ENCODE results near the gene NDRG4.

NDRG4 gene

DNA sequence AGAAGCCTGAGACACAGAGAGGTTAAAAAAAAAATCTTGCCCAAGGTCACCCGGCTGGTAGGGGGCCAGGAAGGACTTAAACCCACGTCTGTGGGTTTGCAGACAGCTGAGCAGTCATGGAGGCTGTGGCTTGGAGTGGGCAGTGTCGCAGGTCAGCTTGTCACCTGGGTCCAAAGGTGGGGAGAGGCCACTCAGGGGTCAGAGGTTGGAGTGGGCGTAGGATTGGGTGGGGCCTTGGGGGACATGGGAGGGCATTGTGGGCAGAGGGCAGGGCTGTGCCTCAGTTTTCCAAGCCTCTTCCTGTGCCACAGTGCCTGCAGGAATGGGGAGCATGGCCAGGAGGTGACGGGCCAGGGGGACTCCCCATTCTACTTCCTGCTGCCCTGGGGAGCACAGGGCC is 2.0 kb upstream of the NDRG4 start:
- Mint-ChIP-seq H3K36me3 (no peaks in the 10 kb centered on the region), H3K9me3 (ENCODE audit: low read depth) (no peaks in the 10 kb centered on the region), H3K4me3 (no peak overlapping the region), H3K27me3 (no peaks in the 10 kb centered on the region), H3K4me1 (ENCODE audit: low read depth) (peaks cover 11% of the 10 kb centered on the region), H3K27ac (peak overlapping the region; percentile 54)

DNA sequence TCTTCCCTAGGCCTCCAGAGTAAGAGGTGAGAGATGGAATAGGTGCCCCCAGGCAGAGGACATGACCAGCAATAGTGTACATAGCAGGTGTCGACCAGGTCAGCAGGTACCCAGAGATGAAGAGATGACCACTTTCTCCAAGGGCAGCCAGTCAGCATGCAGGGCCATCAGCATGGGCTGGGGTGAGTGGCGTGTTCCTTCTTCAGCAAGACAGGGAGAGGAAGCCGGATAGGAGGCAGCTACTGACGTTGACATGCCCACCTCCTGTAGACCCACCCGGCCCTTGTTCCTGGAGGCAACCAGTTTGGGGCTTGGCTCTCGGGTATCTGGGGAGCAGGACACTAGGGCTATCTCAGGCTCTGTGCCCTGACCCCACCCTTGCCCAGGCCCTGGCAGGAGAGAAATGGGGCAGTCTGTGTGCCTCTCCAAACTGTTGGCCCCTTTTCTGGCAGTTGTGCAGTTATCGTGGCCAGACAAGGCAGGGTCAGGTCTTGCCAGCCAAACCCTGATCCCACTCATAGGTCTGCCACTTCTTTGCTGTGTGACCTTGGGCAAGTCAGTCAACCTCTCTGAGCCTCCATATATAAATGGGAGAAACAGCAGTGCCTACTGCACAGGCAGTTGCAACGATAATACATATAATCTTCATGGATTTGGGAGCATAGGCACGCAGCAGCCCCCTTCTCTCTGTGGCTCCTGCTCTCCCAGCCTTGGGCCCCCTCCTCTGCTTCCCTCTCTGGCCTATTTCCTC is 1.4 kb upstream of the NDRG4 start:
- H3K4me3 Mint-ChIP-seq: no peak overlapping the region
- H3K36me3 Mint-ChIP-seq: no peaks in the 10 kb centered on the region
- H3K27me3 Mint-ChIP-seq: peaks cover 2% of the 10 kb centered on the region
- no peak overlapping the region for H3K27ac Mint-ChIP-seq
- peaks cover 11% of the 10 kb centered on the region for H3K4me1 Mint-ChIP-seq (ENCODE audit: low read depth)
- no peaks in the 10 kb centered on the region for H3K9me3 Mint-ChIP-seq (ENCODE audit: low read depth)

DNA sequence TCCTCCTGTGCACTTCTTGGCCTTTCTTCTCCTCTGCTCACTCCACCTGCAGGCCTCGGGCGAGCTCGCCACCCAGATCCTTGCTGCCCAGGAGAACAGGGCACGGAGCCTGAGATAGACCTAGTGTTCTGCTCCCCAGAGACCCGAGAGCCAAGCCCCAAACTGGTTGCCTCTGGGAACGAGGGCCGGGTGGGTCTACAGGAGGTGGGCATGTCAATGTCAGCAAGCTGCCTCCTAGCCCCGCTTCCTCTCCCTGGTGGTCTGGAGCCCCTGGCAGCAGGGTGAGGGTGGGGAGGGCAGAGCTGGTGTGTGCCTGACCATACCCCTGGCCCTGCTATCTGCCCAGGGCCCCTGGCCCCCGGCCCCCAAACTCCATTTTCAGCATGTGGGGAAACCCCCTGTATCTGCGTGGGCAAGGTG is 841 bp upstream of the NDRG4 start:
- Mint-ChIP-seq H3K4me3 (no peak overlapping the region), H3K9me3 (ENCODE audit: low read depth) (no peaks in the 10 kb centered on the region), H3K27ac (no peak overlapping the region), H3K4me1 (ENCODE audit: low read depth) (peaks cover 11% of the 10 kb centered on the region), H3K27me3 (peaks cover 2% of the 10 kb centered on the region), H3K36me3 (no peaks in the 10 kb centered on the region)

DNA sequence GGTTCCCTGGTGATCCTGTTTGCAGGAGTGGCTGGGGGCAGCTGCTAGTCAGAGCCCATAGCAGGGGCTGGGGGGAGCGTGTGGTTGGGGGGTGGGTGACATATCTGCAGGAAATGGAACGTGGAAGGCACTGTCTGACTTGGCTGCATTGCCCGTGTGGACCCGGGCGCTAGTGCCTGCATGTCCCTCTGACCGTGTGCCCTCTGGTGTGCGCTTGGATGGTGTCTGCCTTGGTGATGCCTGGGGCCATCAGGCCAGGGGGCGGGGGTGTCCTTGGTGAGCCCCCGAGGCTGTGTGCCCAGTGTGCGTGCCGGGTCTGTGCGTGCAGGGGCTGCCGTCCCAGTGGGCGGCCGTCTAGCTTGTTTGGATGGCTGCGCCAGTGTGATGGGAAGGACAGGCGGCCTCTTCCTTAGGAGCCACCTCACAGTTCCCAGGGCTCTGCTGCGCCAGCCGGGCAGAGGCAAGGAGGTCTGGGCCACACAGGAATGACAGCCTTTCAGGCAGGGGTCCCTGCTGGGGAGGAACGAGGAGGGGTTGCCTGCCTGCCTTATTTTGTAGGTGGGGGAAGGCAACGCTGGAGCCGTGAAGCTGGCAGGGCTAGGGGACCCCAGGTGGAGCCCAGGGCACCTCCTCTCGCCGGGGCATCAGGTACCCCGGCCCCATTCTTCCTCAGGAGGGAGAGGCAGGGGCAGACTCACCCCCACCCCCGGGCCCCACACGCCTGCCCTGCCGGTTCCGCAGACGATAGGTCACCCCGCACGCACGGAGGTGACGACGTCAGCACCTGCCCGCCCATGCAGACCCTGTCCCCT is 693 bp downstream of the NDRG4 start:
- Mint-ChIP-seq H3K27me3 (peaks cover 2% of the 10 kb centered on the region), H3K9me3 (ENCODE audit: low read depth) (no peaks in the 10 kb centered on the region), H3K27ac (no peak overlapping the region), H3K4me1 (ENCODE audit: low read depth) (peaks cover 8% of the 10 kb centered on the region), H3K36me3 (no peaks in the 10 kb centered on the region), H3K4me3 (peak overlapping the region; percentile 78)

DNA sequence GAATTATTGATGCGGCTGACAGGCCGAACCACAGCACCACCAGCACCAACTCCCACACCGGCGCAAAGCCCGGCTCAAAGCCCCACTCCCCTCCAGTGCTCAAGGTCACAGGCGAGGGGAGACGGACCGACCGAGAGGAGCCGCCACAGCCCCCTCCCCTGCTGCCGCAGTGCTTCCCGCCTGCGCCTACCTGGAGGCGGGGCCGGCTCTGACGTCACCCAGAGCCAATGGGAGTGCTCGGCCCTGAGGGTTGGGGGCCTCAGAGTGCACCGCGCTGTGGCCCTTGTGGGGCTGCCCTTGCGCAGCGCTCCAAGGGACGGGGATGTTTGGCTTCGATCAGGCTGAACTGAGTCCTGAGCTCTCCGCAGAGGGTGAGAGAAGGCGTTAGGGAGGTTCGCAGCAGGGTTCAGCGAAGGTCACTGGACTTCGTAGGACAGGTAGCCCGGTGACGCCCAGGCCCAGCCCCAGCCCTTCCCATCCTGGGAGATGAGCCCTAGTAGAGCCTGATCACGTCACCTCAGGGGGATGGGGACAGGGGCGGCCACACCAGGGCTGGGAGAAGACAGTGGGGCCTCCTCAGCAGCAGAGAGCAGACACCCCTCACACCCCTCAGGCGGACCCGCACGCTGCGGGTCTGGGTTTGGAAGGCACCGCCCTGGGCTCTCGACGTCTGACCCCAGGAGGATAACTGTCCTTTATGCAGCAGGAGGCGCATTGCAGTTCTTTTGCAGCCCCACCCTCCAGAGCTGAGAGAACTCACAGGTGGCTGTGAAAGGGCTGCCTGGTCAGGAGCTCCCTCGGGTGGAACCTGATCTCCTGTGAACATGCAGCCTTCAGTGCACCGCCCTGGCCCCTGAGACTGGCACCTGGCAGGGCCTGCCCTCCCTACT is 1.5 kb downstream of the NDRG4 start:
- Mint-ChIP-seq H3K27me3 (peaks cover 2% of the 10 kb centered on the region), H3K4me1 (ENCODE audit: low read depth) (peaks cover 7% of the 10 kb centered on the region), H3K4me3 (peak overlapping the region; percentile 78), H3K9me3 (ENCODE audit: low read depth) (no peaks in the 10 kb centered on the region), H3K27ac (no peak overlapping the region), H3K36me3 (no peaks in the 10 kb centered on the region)

DNA sequence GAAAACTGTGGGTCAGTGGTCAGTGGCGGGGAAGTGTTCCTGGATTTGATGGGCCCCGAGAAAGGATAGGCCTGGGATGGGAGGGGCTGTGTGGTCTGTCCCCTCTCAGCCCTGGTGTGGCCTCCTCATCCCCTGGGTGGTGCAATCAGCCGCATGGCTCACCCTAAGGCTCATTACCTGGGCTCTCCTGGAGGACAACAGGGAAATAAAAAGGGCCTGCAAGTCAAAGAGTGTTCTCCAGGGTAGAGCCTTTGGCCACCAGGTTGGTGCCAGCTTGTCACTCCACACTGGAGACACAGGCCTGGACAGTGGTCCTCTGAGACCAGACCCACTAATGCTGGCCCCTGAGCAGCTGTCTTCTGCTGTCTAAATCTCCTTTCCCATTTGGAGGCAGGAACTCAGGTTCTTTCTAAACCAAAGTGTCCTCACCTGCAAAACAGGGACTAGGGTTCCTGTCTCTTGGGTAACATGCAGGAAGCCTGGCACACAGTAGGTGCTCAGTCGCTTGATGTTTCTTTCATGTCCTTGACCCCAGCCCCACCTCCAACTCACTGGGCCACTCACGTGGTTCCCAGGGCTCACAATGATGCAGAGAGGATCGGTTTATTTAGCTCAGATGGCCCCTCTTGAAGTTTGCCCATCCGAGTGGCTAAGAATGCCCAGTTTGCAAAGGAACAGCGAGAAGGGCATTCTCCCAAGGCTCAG is 2.4 kb downstream of the NDRG4 start:
- no peaks in the 10 kb centered on the region for H3K36me3 Mint-ChIP-seq
- H3K4me1 Mint-ChIP-seq (ENCODE audit: low read depth): peaks cover 7% of the 10 kb centered on the region
- no peak overlapping the region for H3K27ac Mint-ChIP-seq
- H3K4me3 Mint-ChIP-seq: peak overlapping the region; percentile 78
- peaks cover 2% of the 10 kb centered on the region for H3K27me3 Mint-ChIP-seq
- H3K9me3 Mint-ChIP-seq (ENCODE audit: low read depth): no peaks in the 10 kb centered on the region

DNA sequence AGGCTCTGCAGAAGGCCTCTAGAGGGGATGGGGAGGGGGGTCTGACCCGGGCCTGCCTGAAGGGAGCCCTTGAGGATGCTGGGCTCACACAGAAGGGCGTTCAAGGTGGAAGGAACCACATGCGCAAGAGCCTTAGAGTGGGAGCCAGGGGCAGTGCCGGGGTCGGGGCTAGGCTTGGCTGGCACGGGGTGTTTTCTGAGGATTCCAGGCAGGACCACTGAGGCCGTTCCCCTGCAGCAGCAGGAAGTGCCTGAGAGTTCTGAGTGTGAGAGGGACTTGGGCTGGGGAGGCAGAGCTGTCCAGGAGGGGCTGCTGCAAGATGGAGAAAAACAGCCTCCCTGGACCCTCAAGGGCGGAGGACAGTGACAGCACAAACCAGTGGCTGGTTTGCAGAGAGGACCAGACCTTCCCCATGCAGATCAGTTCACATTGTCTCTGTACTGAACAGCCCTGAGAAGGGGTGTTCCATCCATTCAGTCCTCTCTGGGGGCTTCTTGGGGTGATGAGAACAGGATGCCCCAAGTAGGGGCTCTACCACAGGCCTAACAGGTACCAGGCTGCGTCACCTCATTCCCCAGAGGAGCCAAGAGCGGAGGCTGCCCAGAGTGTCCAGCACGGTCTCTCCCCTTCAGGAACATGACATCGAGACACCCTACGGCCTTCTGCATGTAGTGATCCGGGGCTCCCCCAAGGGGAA is 3.4 kb downstream of the NDRG4 start:
- Mint-ChIP-seq H3K36me3 (no peaks in the 10 kb centered on the region), H3K27ac (no peak overlapping the region), H3K4me3 (no peak overlapping the region), H3K9me3 (ENCODE audit: low read depth) (no peaks in the 10 kb centered on the region), H3K27me3 (peaks cover 2% of the 10 kb centered on the region), H3K4me1 (ENCODE audit: low read depth) (peaks cover 7% of the 10 kb centered on the region)

DNA sequence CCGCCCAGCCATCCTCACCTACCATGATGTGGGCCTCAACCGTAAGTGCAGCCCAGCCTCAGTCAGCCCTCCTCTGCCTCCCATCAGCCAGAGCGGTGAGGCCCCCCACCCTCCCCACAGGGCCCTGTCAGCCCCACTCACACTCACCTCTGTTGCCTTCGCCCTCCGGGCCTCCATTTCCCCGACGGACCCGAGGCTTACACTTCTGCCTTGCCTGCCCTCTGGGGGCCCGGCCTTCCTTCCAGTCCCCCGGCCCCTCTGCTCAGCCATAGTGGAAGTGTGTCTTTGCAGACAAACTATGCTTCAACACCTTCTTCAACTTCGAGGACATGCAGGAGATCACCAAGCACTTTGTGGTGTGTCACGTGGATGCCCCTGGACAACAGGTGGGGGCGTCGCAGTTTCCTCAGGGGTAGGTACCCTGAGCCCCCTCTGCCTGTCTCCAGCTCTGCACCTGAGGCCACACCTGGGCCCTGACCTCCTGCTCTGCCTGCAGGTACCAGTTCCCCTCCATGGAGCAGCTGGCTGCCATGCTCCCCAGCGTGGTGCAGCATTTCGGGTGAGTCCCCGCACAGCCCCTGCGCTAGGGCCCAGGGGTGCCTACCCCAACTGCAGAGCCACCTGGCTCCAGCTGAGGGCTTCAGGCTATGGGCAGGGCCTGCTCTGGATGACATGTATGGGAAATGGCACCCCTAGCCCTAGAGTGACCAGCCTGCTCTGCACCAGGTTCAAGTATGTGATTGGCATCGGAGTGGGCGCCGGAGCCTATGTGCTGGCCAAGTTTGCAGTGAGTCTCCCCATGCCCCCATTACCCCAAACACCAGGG is 4.1 kb downstream of the NDRG4 start:
- H3K27me3 Mint-ChIP-seq: peaks cover 2% of the 10 kb centered on the region
- no peak overlapping the region for H3K27ac Mint-ChIP-seq
- no peak overlapping the region for H3K4me3 Mint-ChIP-seq
- no peaks in the 10 kb centered on the region for H3K36me3 Mint-ChIP-seq
- peaks cover 7% of the 10 kb centered on the region for H3K4me1 Mint-ChIP-seq (ENCODE audit: low read depth)
- no peaks in the 10 kb centered on the region for H3K9me3 Mint-ChIP-seq (ENCODE audit: low read depth)

DNA sequence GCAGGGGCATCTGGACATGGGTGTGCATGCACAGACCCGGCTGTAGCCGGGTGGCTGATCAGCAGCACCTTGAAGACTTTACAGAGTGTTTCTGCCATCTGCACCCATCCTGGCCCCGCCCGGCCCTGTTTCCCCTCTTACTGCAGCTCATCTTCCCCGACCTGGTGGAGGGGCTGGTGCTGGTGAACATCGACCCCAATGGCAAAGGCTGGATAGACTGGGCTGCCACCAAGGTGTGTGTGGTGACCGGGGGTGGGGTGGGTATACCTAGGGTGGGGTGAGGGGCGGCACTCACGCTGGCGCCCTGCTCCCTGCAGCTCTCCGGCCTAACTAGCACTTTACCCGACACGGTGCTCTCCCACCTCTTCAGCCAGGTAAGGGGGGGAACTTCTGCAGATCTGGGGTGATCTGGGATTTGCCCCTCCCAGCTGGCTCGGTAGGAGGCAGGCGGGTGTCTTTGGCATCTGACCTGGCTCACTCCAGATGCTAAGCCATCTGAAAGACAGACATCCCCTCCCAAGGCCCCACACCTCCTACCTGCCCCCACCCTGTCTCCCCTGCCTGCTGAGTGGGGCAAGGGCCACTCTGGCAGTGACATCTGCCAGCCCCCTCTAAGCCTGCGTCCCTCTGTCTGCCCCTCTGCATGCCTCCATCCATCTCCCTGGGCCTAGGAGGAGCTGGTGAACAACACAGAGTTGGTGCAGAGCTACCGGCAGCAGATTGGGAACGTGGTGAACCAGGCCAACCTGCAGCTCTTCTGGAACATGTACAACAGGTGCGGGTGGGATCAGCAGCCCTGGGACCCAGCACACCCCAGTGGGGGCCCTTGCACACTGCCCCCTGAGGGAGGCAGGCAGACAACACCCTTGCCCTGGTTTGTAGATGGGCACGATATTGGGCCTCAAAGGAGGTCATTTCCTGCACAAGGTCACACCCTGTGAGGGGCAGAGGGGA is 6.6 kb downstream of the NDRG4 start:
- H3K27me3 Mint-ChIP-seq: peaks cover 2% of the 10 kb centered on the region
- H3K4me3 Mint-ChIP-seq: no peak overlapping the region
- H3K27ac Mint-ChIP-seq: no peak overlapping the region
- peaks cover 2% of the 10 kb centered on the region for H3K4me1 Mint-ChIP-seq (ENCODE audit: low read depth)
- H3K9me3 Mint-ChIP-seq (ENCODE audit: low read depth): no peaks in the 10 kb centered on the region
- H3K36me3 Mint-ChIP-seq: no peaks in the 10 kb centered on the region

DNA sequence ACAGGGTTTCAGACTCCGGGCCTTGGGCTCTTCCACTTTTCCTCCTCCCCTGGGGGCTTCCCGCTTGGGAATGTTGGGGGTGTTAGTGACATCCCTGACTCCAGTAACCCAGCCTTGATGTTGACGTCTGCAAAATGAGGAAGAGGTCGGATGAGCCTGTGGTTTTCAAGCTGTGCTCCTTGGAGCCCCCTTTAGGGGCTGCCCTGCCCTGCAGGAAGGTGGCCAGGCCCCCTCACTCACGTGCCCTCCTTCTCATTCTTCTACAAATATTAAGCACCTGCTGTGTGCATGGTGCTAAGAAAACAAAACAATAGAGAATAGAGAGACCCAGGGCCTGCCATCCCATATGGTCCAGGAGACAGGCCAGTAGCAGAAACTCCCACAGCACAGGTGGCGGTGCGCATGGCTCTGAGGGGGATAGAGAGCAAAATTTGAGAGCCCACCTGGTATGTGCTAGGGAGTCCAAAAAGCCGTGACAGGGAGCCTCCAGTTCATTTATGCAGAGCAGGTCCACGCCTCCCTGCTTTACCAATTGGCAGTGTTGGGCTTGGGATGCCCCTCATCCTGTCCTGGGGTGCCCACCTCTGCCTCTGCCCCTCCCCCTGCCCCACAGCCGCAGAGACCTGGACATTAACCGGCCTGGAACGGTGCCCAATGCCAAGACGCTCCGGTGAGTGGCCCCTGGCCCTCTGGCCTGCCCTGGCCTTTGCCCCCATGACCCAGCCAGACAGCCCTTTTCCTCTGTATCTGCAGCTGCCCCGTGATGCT is 7.4 kb downstream of the NDRG4 start:
- Mint-ChIP-seq H3K27me3 (peaks cover 2% of the 10 kb centered on the region), H3K4me1 (ENCODE audit: low read depth) (no peaks in the 10 kb centered on the region), H3K27ac (no peak overlapping the region), H3K36me3 (no peaks in the 10 kb centered on the region), H3K9me3 (ENCODE audit: low read depth) (no peaks in the 10 kb centered on the region), H3K4me3 (no peak overlapping the region)

DNA sequence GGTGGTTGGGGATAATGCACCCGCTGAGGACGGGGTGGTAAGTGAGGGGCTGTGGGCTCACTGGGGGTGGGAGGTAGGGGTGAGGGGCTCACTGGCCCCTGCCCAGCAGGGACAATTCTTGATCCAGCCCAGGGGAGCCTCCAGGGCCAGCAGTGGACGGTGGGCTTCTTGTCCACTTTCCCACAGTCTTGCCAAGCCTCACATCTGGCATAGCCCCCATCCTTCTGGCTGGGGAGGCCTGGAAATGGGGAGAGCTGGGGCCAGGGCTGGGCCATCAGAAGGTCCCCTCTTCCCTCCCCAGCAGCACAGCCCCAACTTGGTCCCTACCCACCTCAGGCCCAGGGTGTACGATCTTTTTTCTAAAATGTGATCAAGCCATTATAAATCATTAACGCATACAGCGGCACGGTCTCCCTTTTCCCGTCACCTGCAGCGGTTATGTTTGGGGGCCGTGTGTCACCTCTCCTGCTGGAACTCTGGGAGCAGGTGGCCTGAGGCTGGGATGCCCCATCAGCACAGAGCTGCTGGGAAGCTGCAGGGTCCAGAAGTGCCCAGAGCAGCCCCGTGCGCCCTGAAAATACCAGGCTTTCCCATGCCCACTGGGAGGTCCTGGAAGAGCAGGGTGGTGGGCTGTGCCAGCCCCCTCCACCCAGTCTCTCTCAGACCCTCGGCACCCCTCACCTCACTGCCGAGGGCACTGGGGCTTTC is 8.2 kb downstream of the NDRG4 start:
- H3K4me1 Mint-ChIP-seq (ENCODE audit: low read depth): no peaks in the 10 kb centered on the region
- no peaks in the 10 kb centered on the region for H3K36me3 Mint-ChIP-seq
- H3K27ac Mint-ChIP-seq: no peak overlapping the region
- peaks cover 2% of the 10 kb centered on the region for H3K27me3 Mint-ChIP-seq
- no peak overlapping the region for H3K4me3 Mint-ChIP-seq
- no peaks in the 10 kb centered on the region for H3K9me3 Mint-ChIP-seq (ENCODE audit: low read depth)
